Erythroblast (primary cell): ENCODE measurements around the gene FAM107B.

ENCODE experiments used
- GATA1 ChIP-seq: IDR thresholded peaks from 2 replicates; pipeline ENCODE4 v1.6.1; 2011; ENCODE audit warnings: low read depth, mild to moderate bottlenecking, control low read depth, low read length, moderate library complexity
- POLR2A ChIP-seq: IDR thresholded peaks from 2 replicates; pipeline ENCODE4 v1.6.1; 2011; ENCODE audit warnings: mild to moderate bottlenecking, low read length

DNA sequence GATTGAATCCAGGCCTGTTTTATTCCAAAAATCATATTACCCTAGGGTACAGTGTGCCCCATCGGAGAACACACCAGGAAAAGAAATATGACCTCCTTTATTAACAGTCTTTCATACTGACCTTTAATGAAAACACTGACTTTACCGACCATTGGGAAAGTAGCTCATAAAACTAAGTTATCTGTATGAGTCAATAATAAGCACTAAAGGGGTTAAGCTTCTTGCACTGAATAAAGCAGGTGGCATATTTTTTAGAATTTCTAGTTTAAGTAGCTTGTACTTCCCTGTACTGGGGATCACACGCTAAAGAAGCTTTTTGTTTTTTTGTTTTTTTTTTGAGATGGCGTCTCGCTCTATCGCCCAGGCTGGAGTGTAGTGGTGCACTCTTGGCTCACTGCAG lies 199.8 kb downstream of the FAM107B start:
- TF ChIP-seq POLR2A = no peak
- TF ChIP-seq GATA1 = no peak
